GM21367 (cell line): Measurements from ENCODE around the gene TBC1D2B.
"Not testable (repeated sequence)": the region's sequence is repeated elsewhere in the genome, so short reads cannot be mapped to it uniquely, and the experiment has no call there.

Experiments
- ATAC-seq: cut with Tn5 transposase; IDR thresholded peaks from one replicate; pipeline ENCODE4 v1.9.1; 2021; ENCODE audit not compliant: unreplicated experiment

The TBC1D2B gene

DNA sequence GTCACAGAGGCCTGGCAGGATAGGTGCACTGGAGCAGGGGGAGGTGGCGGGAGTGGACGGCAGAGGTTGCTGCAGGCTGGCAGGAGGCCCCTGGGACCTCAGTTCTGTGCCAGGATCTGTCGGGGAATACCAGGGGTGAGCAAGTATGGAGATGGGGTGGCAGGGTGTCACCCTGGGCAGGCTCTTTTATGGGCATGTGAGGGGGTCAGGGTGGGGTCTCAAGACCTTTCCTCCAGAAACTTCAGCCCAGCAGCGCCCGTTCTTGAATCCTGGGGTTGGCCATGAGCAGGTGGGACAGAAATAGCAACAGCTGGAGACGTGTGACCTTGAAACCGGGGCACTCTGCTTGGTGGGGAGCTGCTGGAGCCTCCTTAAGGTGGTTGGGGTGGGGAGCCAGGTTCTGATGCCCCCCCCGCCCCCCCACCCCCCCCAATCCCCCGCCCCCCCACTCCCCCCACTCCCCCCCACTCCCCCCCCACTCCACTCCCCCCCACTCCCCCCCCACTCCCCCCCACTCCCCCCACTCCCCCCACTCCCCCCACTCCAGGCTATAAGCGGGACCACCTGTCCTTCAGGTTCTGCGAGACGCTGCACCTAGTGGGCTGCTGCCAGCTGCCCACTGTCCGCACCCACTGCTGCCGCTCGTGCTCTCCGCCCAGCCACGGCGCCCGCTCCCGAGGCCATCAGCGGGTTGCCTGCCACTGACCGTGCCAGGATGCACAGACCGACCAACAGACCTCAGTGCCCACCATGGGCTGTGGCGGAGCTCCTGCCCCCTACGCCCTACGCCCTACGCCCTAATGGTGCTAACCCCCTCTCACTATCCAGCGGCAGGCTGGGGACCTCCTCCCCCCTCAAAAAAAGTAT, 84.9 kb downstream of the TBC1D2B start:
- ATAC-seq: no peak

DNA sequence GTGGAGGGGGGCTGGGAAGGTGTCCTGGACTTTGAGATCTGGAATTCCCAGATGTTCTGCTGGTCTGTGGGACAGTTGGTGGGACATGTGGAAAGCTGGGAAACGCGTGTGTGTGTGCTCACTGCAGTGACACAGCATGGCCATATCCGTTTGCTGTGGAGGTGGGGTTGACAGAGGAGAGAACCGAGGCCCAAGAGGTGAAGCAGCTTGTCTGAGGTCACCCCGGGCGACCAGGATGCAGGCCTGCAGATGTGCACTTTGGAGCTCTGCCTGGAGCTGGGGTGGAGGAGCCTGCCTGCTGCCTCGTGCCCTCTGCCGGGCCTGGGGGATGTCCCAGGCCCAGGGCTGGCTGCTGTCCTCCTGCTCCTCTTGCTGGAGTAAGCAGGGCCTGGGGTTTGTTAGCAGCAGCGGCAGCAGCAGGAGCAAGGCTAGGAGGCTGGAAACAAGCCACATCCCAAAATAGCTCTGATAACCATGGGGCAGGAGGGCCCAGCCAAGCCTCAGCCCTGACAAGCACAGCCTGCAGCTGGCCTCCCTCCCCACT, 85.8 kb downstream of the TBC1D2B start:
- not testable (repeated sequence) for ATAC-seq

DNA sequence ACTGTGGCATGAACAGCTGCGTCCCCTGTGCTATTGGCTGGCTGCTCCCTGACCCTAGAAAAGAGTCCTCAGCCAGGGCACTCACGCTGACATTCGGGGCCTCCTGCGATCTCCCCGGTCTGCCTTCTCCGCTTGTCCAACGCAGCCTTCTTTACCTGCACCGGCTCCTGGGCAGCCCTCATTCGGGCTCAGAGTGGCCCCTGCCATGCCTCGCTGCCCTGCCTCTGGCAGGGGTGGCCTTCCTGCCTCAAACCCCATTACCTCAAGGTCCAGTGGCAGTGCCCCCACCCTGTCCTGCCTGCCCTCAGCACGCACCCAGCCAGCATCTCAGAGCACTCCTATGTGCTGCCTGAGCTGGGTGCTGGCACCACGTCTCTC, 86.5 kb downstream of the TBC1D2B start:
- ATAC-seq: no peak

DNA sequence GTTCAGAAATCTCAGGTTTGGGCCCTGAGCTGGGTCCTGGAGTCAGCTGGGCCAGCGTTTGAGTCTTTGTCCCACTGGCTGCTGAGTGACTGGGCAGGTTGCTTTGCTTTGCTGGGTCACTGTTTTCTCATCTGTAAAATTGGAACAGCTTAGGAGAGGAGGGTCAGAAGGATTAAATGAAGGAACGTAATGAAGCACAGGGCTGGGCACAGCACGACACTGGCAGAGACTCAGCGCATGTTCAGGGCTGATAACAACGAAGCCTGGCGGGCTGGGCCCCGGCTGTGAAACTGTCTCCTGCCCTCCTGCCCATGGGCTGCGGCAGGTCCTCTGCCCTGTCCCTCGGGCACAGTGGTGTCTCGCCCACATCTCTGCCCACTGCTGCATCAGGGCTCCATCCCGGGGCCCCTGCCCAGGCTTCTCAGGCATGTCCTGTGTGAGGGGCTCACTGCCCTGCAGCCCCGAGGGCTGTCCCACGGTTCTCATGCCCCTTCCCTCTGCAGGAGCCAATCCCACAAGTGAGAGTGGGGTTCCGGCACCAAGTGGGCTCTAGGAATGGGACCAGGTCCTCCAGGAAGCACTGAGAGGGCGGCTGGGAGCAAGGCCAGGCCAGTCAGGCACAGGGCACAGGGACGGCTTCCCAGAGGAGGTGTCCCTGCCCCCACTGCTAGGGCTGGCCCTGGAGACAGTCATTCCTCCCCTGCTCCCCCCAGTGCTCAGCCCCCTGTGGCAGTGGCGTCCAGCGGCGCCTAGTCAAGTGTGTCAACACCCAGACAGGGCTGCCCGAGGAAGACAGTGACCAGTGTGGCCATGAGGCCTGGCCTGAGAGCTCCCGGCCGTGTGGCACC, 88.0 kb downstream of the TBC1D2B start:
- ATAC-seq: no peak

DNA sequence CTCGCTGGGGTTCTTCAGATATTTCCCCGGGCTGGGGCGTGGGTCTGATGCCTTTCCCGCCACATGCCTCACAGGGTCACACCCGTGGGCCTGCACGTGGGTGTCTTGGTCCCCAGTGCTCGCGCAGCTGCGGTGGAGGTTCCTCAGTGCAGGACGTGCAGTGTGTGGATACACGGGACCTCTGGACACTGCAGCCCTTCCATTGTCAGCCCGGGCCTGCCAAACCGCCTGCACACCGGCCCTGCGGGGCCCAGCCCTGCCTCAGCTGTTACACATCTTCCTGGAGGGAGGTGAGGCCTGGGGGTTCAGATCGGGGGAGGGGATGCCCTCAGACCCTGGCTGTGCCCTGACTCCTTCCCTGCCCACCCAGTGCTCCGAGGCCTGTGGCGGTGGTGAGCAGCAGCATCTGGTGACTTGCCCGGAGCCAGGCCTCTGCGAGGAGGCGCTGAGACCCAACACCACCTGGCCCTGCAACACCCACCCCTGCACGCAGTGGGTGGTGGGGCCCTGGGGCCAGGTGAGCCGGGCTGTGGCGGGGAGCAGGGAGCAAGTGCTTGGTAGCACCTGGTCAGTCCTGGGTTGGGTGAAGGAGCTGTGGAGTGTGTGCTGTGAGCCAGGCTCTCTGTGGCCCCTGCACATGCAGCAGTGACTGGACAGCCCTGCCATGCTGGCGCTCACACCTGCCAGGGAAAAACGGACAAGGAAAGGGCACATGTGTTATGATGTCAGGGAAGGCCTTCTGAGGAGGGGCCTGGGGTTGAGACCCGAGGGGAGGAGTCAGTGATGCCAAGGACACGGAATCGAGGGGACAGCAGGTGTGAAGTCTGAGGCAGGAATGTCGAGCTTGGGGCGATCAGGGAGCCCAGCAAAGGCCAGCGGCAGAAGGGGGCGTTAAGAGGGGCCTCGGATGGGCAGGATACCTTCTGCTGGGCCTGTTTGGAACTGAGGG, 88.9 kb downstream of the TBC1D2B start:
- no peak for ATAC-seq

DNA sequence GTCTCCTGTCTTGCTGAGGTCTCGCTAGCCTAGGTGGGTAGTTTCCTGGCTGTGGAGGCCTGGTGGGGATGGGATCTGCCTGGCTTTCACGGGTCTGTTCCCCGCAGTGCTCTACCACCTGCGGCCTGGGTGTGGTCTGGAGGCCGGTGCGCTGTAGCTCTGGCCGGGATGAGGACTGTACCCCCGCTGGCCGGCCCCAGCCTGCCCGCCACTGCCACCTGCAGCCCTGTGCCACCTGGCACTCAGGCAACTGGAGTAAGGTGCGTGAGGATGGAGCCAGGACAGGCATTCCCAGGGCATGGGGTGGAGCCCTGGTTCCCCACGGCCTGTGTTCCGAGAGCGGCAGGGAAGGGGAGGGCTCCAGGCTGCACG, 89.8 kb downstream of the TBC1D2B start:
- not testable (repeated sequence) for ATAC-seq

DNA sequence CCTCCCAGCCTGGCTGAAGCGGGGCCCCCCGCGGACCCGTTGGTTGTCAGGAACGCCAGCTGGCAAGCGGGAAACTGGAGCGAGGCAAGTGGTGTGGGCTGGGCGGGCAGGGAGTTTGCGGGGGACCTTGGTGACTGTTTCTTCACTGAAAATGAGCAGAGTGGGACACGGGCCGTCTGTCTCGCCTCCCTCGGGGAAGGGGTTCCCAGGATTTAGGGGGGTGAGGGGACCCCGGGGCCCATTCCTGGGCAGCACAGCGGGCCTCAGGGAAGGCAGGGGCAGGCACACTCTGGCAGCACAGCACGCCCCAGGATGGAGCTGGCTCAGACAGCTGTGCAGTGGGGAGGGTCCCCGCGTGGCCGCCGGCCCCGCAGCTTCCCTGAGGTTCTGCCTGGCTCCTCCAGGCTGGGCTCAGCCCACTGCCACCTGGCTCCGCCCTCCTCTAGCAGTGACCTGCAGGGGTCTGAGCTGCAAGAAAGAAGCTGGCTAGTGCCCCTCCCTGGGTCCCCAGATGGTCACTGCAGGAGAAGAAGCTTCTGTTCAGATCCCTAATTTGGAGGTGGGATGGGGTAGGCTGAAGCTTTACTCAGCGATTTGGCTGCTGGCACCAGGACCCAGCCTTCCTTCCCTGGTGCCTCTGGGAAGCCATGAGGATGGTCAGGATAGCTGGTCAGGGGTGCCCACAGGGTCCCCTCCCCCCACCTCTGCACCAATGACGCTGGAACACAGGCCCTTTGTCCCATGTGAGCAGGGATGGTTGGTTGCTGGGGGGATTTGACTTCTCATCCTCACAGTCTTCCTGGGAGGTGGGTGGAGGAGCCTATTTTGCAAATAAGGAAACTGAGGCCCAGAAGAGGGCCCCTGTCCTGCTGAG, 90.4 kb downstream of the TBC1D2B start:
- ATAC-seq: no peak

DNA sequence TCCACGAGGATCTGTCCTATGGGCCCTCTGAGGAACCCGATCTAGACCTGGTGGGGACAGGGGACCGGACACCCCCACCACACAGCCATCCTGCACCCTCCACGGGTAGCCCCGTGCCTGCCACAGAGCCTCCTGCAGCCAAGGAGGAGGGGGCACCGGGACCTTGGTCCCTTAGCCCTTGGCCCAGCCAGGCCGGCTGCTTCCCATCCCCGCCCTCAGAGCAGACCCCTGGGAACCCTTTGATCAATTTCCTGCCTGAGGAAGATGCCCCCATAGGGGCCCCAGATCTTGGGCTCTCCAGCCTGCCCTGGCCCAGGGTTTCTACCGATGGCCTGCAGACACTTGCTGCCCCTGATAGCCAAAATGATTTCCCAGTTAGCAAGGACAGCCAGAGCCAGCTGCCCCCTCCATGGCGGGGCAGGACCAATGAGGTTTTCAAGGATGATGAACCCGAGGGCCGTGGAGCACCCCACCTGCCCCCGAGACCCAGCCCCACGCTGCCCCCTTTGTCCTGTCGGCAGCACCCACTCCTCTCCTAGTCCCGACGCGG, 91.5 kb downstream of the TBC1D2B start:
- no peak for ATAC-seq

DNA sequence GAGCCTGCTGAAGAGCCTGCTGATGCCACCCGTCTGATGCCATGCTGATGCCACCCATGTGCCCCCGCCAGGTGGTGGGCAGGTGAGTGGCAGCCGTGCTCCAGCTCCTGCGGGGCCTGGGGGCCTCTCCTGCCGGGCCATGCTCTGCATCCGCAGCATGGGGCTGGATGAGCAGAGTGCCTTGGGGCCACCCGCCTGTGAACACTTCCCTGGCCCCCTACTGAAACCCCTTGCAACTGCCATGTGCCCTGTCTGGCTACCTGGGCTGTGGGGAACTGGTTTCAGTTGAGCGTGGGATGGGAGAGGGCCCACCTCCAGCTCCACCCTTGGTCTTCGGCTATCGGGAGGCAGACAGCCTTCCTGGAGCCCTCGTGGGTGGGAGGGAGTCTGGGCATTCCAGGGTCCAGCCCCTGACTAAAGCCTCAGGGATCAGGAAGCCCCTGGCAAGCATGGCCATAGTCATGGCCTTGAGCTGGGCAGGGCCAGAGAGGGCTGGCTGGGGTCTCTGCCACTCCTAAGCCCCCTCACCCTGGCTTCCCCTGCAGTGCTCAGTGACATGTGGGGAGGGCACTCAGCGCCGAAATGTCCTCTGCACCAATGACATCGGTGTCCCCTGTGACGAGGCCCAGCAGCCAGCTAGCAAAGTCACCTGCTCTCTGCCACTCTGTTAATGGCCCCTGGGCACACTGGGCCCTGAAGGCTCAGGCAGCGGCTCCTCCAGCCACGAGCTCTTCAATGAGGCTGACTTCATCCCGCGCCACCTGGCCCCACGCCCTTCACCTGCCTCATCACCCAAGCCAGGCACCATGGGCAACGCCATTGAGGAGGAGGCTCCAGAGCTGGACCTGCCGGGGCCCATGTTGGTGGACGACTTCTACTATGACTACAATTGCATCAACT, 92.2 kb downstream of the TBC1D2B start:
- no peak for ATAC-seq

DNA sequence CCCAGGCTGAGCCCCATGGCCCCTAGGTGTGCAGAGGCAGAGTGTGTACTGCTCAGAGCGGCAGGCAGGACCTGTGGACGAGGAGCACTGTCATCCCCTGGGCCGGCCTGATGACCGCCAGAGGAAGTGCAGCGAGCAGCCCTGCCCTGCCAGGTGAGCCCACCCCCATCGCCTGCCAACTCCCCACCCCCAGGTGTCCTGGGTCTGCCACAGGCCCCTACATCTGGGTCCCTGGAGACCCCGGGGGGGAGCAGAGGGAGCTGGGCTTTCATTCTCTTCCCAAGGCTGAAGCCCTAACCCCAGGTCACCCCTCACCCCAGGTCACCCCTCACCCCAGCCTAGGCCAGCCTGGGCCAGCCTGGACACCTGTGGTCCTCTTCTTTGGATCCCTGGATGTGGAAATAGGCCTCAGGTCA, 93.1 kb downstream of the TBC1D2B start:
- no peak for ATAC-seq

DNA sequence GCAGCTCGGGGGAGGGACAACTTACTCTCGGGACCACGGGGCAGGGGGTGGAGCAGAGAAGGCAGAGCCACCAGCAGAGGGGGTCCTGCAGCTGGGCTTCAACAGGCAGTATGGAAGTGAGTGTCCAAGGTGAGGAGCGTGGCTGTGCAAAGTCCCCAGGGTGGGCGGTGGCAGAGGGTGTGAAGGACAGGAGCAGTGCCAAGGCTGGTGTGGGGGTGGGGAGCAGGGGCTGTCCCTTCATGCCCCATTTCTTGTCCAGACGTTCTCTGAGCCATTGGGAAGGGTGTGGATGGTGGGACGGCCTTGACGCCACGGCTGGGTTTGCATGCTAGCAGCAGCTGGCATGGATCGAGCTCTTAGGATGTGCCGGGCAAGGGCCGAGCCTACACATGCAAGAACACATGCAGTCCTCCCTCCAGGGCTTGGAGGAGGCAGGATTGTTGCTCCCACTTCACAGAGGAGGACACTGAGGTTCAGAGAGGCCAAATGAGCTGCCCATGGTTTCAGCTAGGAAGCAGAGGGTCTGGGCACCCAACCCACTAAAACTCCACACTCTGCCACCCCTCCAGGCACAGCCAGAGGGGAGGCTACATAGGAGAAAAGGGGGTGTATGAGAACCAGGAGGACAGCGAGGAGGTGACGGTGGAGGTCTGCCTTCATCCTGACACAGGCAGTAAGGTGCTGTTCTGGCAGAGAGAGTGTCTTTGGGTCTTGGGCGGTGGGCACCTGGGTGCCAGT, 93.6 kb downstream of the TBC1D2B start:
- no peak for ATAC-seq

DNA sequence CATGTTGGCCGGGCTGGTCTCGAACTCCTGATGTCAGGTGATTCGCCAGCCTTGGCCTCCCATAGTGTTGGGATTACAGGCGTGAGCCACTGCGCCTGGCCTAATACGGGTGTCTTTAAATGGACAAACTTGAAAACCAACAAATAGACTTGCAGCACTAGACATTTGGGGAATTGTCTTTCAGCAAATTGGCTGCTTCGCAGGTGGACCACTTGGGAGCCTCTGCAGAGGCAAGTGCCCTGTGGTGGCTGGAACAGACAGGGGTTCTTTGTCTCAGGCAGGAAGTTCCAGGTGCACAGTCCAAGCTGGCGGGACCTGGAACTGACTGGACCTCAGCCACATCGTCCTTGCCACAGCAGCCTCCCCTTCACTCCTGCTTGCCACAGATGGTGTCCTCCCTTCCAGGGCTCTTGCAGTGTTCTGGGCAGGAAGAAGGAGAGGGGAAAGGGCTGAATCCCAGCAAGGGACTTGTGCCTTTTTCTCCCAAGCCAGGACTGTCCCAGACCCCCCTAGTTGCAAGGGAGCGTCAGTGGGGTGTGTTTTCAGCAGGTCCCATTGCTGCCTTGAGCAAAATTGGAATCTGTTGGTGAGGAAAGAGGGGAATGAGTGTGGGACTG, 94.3 kb downstream of the TBC1D2B start:
- ATAC-seq: no peak

DNA sequence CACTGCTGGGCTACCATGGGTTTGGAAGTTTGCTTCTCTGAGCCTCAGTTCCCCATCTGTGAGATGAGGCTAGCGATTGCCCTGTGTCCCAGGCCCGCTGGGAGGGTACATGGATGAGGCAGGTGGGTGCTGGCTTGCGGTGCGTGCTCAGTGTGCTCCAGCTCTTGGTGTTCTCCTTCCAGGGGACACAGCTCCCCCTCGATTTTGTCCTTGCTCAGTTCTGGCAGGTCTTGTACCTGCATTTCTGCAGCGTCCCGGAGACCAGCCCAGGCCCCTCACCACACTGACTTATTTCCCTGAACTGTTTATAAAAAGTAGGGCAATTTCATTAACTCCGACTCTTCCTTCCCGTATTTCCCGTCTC, 95.4 kb downstream of the TBC1D2B start:
- ATAC-seq: no peak

DNA sequence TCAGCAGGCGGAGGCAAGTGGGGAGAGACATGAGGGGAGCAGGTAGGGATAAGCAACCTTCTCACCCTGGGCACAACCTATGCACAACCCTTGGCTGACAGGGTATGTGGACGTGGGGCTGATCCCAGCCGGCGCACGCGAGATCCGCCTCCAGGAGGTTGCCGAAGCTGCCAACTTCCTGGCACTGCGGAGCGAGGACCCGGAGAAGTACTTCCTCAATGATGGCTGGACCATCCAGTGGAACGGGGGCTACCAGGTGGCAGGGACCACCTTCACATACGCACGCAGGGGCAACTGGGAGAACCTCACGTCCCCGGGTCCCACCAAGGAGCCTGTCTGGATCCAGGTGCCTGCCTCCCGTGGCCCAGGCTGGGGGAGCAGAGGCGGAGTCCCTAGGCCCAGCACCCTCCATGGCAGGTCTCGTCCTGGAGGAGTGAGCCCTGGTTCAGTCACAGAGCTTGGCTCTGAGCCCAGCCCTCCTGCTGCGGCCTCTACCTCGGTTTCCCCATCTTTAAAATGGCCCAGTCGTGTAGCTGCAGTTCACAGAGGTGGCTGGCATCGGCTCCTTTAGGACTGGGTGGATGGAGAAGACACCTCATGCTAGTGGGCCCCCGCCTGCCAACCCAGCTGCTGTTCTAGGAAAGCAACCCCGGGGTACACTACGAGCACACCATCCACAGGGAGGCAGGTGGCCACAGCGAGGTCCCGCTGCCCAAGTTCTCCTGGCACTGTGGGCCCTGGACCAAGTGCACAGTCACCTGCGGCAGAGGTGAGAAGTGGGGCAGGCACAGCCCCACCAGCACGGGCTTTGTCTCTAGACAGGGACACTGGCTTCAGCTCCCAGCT, 96.0 kb downstream of the TBC1D2B start:
- ATAC-seq: no peak

DNA sequence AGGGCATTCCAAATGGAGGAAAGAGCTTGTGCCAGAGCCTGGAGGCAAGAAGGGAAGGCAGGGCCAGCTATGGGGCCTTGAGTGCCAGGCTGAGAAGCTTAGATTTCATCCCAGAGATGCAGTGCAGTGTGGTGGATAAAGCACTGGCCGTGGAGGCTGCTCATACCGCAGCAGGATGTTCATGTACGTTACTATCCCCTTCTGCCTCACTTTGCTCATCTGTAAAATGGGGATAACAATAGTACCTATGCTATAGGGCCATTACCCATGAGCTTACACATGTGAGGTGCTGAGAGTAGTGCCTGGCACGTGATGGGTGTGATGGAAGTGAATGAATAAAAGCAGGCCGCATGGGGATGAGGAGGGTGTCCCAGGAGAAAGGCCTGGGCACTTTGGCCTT, 96.8 kb downstream of the TBC1D2B start:
- not testable (repeated sequence) for ATAC-seq

DNA sequence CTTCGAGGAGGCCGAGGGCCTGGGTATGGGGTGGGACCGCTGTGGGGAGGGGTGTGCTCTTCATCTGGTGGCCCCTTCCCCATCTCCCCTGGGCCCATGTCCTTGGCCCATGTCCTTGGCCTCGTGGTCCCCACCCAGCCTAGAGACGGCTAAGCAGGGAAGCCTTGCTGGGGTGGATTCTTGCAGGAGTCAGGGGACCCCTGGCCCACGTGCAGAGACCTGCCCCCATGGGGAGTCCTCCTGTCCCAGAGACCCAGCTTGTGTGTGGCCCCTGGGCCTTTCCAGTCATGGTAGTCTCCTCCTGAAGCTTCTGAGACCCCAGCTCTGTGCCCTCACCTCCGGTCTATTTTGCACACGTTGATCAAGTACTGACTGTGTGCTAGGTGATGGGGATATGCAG, 97.4 kb downstream of the TBC1D2B start:
- ATAC-seq: no peak

DNA sequence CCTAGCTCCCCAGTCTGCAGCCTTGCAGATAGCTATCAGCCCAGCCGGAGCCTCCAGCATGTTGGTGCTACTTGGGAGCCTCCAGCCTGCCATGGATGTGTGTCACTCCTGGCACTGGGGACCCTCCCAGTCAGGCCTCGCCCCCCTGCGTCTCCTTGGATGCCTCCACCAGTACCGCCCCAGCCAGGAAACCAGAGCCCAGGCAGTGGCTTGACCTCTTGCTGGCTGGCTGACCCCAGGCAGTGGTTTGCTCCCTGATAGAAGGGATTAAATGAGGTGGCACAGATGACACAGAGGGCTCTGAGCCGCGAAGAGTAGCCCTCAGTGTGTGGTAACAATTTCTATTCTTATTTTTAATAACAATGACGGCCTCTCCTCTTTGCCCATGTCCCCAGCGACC, 98.4 kb downstream of the TBC1D2B start:
- not testable (repeated sequence) for ATAC-seq
